ENCODE measurements around the gene SNX13. TPM values are rescaled to one million over a fixed set of nuclear protein-coding genes. Genes with fewer than 3 reads are reported as not detected.

The SNX13 gene
- total and polyA plus RNA-seq, 2 of the 4 experiments (the other 2 are of a cell fraction), result 9.0 to 24.9 TPM

DNA sequence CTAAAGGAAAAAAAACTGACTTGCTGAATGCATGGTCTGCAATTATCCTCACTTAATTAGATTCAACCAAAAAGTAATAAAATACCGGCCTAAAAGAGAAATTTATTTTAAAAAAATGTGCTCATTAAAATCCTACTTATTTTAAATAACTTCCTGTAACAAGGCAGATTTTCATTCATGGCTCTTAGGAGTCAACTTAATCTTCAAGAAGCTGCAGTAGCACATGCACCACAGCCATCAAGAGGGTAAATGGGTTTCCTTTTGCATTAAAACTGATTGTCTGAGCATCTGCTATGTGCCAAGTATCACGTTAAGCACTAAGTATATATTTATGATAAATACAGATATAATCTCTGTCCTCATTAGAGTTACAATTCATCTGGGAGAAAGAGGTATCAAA is 69.9 kb downstream of the SNX13 start:
- no peak overlapping the region for H3K4me3 ChIP-seq (ENCODE audit: insufficient read depth, low read depth, low read length)
- intact Hi-C loops (cut with micrococcal nuclease), result no loop called here
- no peak overlapping the region for H2AK9ac ChIP-seq (replicated peaks; ENCODE audit: low read depth, low read length, poor library complexity)
- no peak overlapping the region for H2AFZ ChIP-seq (replicated peaks; ENCODE audit: low read length, poor library complexity)
- no peak overlapping the region for H3K4ac ChIP-seq (ENCODE audit: low read depth, low read length)
- peaks cover 2% of the 10 kb centered on the region; the same call in 1 of the 2 replicates for H3K4me1 ChIP-seq (ENCODE audit: control insufficient read depth, insufficient read depth, low read length)
- DNase-seq (no peak), ATAC-seq (ENCODE audit: low read depth) (no peak)
- H3K36me3 ChIP-seq (ENCODE audit: control insufficient read depth, insufficient read depth, low read length), result peaks cover 14% of the 10 kb centered on the region
- H3K9ac ChIP-seq (ENCODE audit: low read depth, low read length), result no peak overlapping the region
- ChIA-PET CTCF (no interaction called here), POLR2A (ENCODE audit: unreplicated experiment) (no interaction called here)
- H3K56ac ChIP-seq (ENCODE audit: extremely low read depth, insufficient read depth, low read length), result no peak overlapping the region
- no peak overlapping the region for H2BK20ac ChIP-seq (ENCODE audit: low read depth, low read length)
- no peaks in the 10 kb centered on the region for H3K9me3 ChIP-seq (ENCODE audit: control insufficient read depth, insufficient read depth, low read length)
- H4K20me1 ChIP-seq (ENCODE audit: insufficient read depth, low read length), result no peaks in the 10 kb centered on the region
- no peak overlapping the region for H4K91ac ChIP-seq (ENCODE audit: insufficient read depth, low read depth, low read length)
- no peak overlapping the region for H3K4me2 ChIP-seq (ENCODE audit: low read depth, low read length)
- H2AK5ac ChIP-seq (ENCODE audit: low read depth, low read length), result no peak overlapping the region
- BruUV-seq (replicated peaks), result no TSS peak
- H4K8ac ChIP-seq (ENCODE audit: low read depth in 2 of 2, low read length in 2 of 2), result no peak overlapping the region
- no peak overlapping the region for H4K5ac ChIP-seq (ENCODE audit: low read depth, low read length)
- no peak overlapping the region for H2BK5ac ChIP-seq (ENCODE audit: low read depth, low read length, poor library complexity, severe bottlenecking)
- TF ChIP-seq FOS (IDR thresholded peaks at IDR 0.05; ENCODE audit: low read depth, low read length) (no peak), CHD1 (IDR thresholded peaks at IDR 0.05; ENCODE audit: low read depth, low read length) (no peak), MXI1 (IDR thresholded peaks at IDR 0.05; ENCODE audit: borderline replicate concordance, low read depth, low read length) (no peak), RCOR1 (IDR thresholded peaks at IDR 0.05; ENCODE audit: insufficient replicate concordance, low read length) (no peak), NFE2L2 (IDR thresholded peaks at IDR 0.05; ENCODE audit: low read depth, low read length) (no peak)
- TF ChIP-seq, protein P1, sequence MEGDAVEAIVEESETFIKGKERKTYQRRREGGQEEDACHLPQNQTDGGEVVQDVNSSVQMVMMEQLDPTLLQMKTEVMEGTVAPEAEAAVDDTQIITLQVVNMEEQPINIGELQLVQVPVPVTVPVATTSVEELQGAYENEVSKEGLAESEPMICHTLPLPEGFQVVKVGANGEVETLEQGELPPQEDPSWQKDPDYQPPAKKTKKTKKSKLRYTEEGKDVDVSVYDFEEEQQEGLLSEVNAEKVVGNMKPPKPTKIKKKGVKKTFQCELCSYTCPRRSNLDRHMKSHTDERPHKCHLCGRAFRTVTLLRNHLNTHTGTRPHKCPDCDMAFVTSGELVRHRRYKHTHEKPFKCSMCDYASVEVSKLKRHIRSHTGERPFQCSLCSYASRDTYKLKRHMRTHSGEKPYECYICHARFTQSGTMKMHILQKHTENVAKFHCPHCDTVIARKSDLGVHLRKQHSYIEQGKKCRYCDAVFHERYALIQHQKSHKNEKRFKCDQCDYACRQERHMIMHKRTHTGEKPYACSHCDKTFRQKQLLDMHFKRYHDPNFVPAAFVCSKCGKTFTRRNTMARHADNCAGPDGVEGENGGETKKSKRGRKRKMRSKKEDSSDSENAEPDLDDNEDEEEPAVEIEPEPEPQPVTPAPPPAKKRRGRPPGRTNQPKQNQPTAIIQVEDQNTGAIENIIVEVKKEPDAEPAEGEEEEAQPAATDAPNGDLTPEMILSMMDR (conservative IDR thresholded peaks at IDR 0.05; ENCODE audit: low read depth, low read length), result no peak
- no peaks in the 10 kb centered on the region for H3K27me3 ChIP-seq (ENCODE audit: control insufficient read depth, insufficient read depth, low read length)
- dilution Hi-C loops (cut with HindIII; ENCODE audit: low sequenced_read_pairs, unreplicated experiment), result no loop called here
- H3K27ac ChIP-seq (ENCODE audit: insufficient read depth, low read length), result no peak overlapping the region
- in situ Hi-C loops (cut with MboI; ENCODE audit: low sequenced_read_pairs), result no loop called here
- H3K9me1 ChIP-seq (ENCODE audit: insufficient read depth, low read length), result no peaks in the 10 kb centered on the region
- H3K79me1 ChIP-seq (ENCODE audit: low read depth in 1 of 2, low read length in 2 of 2), result no peaks in the 10 kb centered on the region
- no peak overlapping the region for H2BK15ac ChIP-seq (ENCODE audit: low read depth, low read length)
- H2BK120ac ChIP-seq (ENCODE audit: low read depth, low read length), result no peak overlapping the region
- H3K23ac ChIP-seq (ENCODE audit: low read depth, low read length), result no peak overlapping the region
- no CpG with 5 or more reads among the region's 2 CpGs for WGBS, 2 experiments (ENCODE audit: extremely low coverage in 2 of 2, insufficient read length in 1 of 2)
- H3K14ac ChIP-seq (replicated peaks; ENCODE audit: low read depth, low read length), result no peak overlapping the region
- no peak overlapping the region for H3K18ac ChIP-seq (ENCODE audit: low read depth, low read length)
